HG03025 (cell line): ENCODE data around the gene ACVR2B.

Source experiments
- ATAC-seq: cut with Tn5 transposase; IDR thresholded peaks from one replicate; pipeline ENCODE4 v1.9.1; 2021; ENCODE audit warnings: mild to moderate bottlenecking, moderate library complexity; ENCODE audit not compliant: unreplicated experiment, low FRiP score

ACVR2B gene

DNA sequence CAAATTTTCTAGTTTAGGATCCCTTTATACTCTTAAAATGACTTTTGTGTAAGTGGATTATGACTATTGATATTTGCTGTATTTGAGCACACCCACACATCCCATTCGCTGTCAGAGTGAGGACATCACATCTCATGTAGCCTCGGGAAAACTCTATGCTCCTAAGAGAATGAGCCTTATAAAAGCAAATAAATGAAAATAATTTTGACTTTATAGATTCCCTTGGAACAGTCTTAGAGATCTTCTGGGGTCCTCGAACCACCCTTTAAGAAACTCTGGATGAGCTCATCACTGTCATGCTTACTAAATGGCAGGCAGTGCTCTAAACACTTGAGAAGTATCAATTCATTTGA, 26.4 kb downstream of the ACVR2B start:
- ATAC-seq, result no peak

DNA sequence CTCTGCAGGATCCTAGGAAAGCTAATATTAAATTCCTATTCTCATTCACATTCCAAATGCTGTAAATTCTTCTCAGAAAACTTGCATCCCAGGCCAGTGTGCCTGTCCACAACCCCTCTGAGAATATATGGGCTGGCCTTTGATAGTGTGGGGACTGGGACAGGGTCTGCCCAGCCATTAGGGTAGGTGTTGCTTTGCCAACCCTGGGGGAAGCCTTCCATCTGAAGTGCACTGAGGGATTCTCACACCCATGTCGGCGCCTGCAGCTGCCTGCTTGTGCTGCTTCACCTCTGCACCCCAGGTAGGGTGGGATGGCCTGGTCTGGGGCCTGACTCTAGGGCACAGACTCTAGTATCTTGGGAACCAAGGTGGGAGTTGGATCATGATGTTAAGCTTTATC, 27.2 kb downstream of the ACVR2B start:
- no peak for ATAC-seq

DNA sequence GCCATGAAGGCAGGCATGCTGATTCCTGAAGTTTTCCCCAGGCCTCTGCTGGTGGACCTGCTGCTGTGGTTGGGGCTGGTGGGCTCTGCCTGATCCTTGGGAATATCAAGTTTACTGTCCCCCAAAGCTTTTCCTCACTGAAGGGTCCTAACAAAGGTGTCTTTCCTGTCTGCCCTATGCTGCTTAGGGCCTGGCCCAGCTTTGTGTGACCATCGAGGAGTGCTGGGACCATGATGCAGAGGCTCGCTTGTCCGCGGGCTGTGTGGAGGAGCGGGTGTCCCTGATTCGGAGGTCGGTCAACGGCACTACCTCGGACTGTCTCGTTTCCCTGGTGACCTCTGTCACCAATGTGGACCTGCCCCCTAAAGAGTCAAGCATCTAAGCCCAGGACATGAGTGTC, 29.3 kb downstream of the ACVR2B start:
- ATAC-seq, result no peak

DNA sequence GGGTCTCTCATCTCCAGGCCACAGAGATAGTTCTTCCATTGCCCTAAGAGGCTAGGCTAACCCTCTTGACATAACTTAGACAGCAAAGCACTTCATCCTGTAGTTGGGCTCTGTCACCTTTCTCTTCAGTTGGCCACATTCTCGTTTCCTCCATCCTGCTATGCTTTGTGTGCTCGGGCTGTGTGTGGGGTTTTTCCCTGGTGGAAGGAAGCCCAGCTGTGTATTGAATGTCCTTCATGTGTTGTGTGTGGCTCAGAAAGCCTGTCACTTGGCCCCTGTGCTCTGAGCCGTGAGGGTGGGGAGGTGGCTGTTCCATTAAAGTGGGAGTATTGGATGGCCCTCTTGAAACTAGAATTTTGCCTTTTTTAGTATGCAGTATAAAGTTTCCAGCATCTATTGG, 33.6 kb downstream of the ACVR2B start:
- ATAC-seq, result peak; percentile 71

DNA sequence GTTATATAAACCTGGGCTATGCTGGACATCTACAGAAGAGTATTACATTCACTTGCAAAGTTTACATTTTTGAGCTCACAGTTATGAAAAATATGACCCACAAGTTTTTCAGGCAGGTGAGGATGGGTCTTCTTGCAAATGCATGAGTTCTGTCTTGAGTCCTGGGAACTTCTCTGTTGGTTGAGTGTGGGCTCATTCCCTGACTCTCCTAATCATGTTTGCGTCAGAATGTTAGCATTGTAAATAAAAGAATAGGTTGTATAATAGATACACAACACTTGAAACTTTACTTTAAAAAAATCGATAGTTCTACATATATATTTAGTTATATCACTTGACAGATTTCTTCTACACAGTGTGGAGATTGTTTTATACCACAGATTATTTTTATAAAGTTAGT, 35.3 kb downstream of the ACVR2B start:
- no peak for ATAC-seq

DNA sequence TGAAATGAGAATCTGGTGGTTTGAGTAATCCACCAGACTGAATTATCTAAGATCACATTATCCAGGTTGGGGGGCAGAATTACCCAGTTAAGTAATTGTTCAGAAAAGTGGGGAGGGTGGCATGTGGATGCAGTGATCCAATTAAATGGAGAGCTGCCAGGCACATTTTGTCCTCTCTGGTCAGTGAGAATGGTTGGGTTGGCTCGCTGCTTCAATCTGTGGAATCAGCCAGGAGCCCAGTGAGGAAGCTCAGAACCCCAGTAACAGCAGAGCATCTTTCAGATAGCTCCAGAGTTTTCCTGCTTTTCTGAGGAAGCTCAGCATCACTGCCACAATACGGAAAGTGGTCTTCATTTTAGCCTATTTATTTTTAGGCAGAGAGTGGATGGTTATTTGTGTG, 36.1 kb downstream of the ACVR2B start:
- ATAC-seq, result no peak

DNA sequence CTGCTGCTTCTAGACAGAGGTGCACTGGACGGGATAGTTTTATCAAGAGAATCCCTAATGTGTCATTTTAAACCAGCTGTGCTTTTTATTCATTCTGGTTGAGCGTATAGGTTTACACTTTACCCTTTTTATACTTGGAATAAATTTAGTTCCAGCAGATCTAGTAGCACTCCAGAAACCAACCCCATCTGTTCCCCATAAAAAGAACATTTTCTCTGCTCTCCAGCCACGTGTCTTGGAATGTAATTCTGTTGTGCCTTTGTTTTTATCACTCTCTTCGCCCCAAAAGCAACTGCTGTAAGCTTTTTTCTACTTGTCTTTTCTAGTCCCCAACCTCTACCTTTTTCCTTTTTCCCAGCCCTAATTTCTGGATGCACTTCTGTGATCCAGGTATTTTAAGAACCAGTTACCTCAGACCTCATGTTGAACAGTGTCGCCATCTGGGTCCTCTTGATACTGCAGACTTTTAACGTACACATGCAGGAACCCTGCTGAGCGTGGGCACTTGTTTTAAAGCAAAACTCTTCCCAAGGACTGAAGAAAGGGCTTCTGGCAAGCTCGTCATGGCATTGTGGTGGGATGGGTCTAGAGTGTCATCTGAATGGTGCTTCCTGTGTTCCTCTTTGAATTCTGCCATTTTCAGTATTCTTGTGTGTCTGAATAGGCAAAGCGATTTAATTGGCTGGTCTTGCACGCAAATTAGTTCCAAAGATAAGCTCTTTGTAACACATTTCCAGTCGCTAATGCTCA, 36.8 kb downstream of the ACVR2B start:
- no peak for ATAC-seq

DNA sequence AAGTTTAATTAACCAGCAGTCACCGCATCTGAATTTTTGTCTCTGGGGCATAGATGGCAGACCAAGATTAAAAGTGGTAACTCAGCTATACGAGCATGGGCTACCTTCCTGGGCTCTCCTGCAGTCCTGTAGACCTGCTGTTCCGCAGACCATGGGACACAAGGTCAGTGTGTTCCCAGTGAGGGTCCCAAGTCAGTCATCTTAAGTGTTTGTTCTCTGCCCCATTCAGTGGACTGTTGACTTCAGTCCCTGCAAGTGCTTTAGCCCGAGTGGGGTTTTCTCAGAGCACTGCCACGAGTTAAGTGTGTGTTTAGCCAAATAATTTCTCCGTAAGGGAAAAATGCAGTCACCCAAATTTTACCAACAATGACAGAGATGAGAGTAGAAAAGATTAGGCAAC, 37.5 kb downstream of the ACVR2B start:
- ATAC-seq, result no peak

DNA sequence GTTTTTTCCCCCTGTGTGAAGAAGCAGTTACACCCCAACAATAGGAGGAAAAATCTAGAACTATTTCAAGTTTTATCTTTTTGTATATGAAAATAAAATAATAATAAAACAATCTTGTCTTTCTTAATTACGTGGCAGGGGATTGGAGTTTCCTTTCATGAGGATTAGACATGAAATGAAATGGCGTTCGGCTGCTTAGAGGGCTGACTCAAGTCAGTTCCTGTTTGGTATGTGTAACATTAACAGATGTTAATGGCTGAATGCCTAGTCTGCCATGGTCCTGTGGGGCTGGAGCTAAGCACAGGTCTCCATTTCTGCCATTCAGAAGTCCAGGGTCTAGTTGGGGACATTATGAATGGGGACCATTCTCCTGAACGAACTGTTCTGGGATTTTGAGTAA, 39.3 kb downstream of the ACVR2B start:
- ATAC-seq, result no peak

DNA sequence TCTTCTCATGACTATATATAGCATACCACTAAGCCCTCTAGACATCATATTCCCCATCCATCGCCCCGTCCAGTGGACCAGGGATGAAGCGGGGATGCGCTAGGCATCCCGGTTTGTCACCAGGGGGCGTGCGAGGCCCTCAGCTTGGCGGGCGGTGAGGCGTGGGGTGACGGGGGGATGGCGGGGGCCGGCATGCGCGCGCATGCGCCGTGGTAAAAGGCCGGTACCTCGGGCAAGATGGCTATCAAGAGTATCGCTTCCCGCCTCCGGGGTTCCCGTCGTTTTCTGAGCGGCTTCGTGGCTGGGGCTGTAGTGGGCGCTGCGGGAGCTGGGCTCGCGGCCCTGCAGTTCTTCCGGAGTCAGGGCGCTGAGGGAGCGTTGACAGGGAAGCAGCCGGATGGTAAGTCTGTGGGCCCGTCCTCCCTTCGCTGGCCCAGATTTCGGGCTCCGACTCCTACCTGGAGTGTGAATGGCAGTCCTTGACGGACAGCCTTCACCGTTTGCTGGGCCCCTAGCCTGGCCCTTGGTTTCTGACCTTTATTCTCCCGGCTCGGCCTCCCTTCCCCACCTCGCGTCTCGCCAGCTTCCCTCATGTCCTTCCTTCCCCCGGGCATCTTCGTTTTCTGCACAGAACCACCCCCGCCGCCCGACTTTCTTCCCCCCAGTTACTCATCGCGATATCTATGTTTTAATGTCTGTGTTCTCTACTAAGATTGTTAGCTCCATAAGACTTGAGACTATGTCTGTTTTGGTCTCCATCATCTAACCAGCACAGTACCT, 42.6 kb downstream of the ACVR2B start, which contains the start of gene EXOG:
Gene EXOG, plus strand, starts transcription at position 210 of the 780 bp plus-strand sequence. Its CDS starts 28 bp downstream, at position 238.
- peak; percentile 87 for ATAC-seq

DNA sequence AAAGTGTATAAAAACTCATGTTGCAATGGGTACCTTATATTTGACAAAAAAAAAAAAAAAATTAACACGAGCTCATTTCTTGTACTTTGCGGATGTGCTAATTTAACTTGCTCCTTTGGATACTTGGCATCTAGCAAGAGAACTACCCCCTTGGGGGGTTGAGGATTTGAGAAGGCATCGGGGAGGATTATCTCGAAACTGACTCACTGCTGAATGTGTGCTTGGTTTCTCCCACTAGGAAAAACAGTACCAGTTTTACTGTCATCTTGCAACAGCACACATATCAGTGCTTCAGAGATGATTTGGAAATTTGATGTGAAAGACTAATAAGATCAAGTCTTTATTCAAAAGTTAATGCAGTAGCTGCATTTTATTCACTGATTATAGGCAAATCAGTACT, 43.3 kb downstream of the ACVR2B start:
- ATAC-seq, result no peak

DNA sequence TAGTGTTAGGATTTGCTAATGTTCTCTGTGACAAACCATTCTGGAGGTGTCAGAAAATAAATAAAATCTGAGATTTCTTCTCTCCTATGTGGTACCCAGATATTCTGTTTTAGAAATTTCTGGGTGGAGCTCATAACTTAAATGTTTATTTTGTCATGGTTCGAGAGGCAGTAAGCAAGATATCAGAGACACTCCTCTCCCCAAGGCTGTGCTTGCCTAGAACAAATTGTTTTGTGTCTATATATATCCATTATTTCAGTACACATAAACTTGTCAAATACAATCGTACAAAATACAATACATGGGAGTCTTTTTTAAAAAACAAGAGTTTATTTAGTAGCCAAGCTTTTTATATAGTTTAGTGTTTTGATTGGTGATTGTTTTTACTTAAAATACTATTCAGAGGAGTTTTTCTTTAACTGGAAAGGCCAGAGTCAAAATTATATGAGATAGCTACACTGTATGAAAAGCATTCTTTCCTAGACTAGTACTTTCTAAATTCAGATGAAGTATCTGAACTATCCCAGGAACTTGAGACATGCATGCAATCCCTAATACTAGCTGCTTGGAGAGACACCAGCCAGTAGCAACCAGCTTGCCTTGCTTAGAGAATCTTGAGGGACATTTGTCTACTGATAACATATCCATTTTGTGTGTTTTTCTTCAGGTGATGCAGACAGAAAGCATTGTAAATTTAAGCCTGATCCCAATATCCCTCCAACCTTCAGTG, 47.2 kb downstream of the ACVR2B start:
- ATAC-seq, result no peak

DNA sequence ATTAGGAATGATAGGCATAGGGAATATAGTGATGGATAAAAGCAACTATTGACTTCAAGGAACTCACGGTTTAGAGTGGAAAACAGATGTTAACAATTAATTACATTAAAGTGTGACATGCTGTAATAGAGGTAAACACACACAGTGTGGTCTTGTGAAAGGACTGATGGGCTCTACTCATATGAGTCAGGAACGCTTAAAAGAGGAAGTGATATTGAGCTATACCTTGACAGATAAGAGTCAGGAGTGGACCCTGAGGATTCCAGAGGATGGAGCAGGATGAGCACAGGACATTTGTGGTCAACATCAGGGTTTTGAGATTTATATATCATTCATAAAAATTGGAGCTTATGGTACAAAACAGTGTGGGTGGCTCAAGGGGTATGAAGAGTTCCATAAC, 53.4 kb downstream of the ACVR2B start:
- ATAC-seq, result no peak

DNA sequence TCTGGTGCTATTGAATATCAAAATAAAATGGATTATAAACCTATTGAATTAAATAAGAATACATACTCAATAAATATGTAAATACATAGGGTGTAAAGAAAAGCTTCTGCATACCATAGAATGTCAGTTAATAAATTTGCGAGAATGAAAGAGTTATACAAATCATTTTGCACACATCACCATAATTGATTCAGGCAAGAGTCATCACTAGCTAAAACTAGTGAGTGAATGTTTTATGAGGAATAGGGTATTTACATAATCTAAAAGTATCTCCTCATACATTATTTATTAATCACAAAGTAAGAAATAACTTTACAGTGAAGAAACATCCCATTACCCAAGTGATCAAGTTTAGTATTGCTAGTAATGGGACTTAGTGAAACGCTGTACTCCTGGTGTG, 56.0 kb downstream of the ACVR2B start:
- ATAC-seq, result no peak

DNA sequence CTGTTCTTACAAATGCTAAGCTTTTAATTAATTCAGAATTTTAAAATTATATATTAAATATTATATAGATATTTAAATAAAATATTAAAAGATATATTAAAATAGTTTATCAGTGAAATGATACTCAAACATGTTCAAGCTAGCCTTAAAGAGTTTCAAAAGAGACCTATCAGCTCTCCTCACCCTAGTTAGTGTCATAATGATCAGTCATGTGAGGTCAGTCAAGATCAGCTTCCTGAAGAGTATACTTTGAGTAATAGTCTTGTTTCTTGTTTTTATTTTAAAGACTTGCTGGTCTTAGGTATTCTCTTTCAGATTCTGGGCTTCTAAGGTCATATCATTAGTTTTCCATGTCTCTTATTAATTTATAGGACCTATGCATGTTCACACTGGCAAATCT, 56.9 kb downstream of the ACVR2B start:
- no peak for ATAC-seq

DNA sequence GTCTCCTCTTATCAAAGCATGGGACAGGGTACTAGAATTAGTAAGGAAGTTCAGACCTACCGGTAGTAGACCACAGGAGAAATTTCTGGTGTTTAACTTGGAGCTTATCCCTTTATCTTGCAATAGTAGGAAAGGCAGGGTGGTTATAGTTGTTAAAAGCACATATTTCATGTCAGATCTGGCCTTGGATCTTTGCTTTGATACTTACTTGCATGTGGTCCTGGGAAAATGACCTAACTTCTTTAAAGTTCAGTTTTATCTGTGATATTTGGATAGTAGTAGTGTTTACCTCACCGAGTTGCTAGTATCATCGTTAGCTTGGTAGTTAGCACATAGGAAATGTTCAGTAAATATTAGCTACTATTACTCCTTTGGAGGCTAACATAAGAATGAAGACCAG, 57.9 kb downstream of the ACVR2B start:
- no peak for ATAC-seq

DNA sequence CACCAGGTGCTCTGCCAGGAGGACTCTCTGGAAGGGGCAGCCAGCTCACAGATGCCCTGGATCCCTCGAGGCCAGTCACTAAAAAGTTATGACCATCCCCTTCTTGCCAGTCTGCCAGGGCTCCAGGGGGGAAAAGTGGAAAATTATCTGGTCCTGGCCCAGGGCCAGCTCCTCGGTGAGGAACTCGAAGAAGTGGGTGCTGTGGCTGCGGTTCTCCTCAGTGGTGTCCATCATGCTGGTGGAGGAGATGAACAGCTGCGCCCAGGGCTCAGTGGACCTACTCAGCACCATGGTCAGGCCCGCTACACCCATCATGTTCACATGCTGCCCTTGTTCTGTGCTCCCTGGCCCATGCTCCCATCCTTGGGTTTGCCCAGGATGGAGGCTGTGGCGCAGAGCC, 61.7 kb downstream of the ACVR2B start:
- ATAC-seq, result no peak

DNA sequence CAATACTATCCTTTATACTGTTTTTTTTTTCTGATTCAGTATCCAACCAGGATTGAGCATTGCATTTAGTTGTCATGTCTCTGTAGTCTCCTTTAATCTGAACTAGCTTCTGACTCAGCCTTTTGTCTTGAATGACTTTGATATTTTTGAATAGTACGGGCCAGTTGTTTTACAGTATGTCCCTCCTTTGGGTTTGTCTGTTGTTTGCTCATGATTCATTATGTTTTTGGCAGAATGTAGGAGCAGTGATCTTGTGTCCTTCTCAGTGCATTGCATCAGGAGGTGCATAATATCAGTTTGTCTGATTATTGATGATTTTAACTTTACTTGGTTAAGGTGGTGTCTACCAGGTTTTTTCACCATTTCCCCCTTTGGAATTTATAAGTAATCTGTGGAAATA, 63.0 kb downstream of the ACVR2B start:
- no peak for ATAC-seq

DNA sequence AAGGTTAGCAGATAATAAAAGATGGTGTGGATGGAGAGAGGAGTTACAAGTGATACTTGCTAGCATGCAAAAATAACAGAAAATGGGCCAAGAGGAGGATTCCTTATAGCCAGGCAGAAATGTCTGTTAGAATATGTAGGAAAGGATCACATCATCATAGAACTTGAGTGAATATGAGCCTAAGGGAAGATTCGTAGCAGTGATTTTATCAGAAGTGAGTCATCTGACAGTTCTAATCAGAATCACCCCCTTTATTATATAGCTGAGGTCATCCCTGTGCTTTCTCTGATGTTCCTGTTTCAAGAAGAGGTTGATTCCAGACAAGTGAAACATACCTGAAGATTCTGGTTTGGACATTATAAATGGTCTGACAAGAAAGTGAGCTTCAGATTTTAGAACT, 65.3 kb downstream of the ACVR2B start:
- ATAC-seq, result no peak

DNA sequence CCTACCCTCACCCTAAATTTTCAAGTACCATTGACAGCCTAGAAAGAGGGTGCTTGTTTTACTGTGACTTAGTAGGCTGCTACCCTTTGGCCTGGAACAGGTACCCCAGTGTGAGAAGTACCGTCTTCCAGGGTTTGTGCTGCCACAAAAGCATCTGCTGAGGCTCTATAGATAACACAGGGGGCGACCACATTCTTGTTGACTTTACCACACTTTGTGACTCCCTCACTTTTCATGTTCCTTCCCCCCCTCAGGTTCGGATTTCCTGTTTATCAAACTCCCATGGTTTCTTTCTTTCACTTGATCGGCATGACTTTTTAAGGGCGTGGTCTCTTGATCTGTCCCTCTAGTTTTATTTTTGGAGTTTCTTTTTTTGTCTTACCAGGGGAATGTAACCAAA, 66.0 kb downstream of the ACVR2B start:
- ATAC-seq, result no peak

DNA sequence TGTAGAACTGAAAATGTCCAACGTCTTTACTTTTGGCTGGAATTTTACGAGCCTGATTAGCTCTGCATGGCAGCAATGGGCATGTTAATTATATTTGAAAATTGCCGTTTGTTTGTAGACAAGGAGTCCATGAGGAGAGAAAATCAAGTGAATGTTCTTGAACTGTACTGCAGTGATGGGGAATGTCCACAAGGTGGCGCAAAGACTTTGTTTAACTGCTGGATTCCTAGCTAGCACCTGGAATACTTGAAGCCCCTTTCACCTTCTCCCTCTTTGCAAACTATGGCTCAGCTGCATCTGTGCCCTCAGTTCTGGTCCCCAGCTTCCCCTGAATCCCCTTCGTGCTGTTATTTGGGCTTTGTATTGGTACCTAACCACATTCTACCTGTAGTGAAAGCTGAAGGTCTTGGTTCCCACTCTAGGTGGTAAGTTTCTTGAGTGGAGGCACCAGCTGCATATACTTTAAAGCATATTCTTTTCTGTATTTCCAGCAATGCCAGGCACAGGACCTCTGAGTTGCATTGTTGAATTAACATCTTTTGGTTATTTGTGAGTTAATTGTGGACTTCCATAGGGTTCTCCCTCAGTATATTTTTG, 67.8 kb downstream of the ACVR2B start:
- no peak for ATAC-seq
